ELR (cell line): ENCODE results near the gene MAPT.

Experiments
- DNase-seq: peaks from one replicate; pipeline ENCODE4 v3.0.0-alpha.2; 2015; ENCODE audit warnings: low read depth

The MAPT gene

GRCh38 chr17:46053911-46054534, 159.7 kb downstream of the MAPT start:
- peak; percentile 66 for DNase-seq

GRCh38 chr17:46056800-46057304, 162.5 kb downstream of the MAPT start:
- DNase-seq = peak; percentile 87

- DNase-seq = peak; percentile 63
Measured at GRCh38 chr17:46057366-46057765, 163.0 kb downstream of the MAPT start.

GRCh38 chr17:46059486-46059885, 165.1 kb downstream of the MAPT start:
- no peak for DNase-seq

- no peak for DNase-seq
Measured at GRCh38 chr17:46060461-46060860, 166.1 kb downstream of the MAPT start.

- DNase-seq = peak; percentile 68
Measured at GRCh38 chr17:46061435-46061834, 167.1 kb downstream of the MAPT start.

- peak; percentile 94 for DNase-seq
Measured at GRCh38 chr17:46063241-46063640, 168.9 kb downstream of the MAPT start.

GRCh38 chr17:46064460-46064859, 170.1 kb downstream of the MAPT start:
- no peak for DNase-seq

- no peak for DNase-seq
Measured at GRCh38 chr17:46071796-46072195, 177.4 kb downstream of the MAPT start.

- peak; percentile 90 for DNase-seq
Measured at GRCh38 chr17:46072998-46073397, 178.6 kb downstream of the MAPT start.

- DNase-seq = no peak
Measured at GRCh38 chr17:46074540-46074939, 180.2 kb downstream of the MAPT start.
